ENCODE measurements around the gene PCDHGB6. TPM values are rescaled to one million over a fixed set of nuclear protein-coding genes. Genes with fewer than 3 reads are reported as not detected.
"Not testable (repeated sequence)": the region's sequence is repeated elsewhere in the genome, so short reads cannot be mapped to it uniquely, and the experiment has no call there.

PCDHGB6 gene
- total RNA-seq, 3 donors from 2014 or later (not counting 1 experiment from before 2014, with no cell fraction given): 2.1 to 5.9 (median 2.9) TPM

- intact Hi-C loops (cut with micrococcal nuclease): loop anchor here (5.0 kb wide), 1 partner anchor 38 kb away; the partner anchor contains the start of gene PCDHGA11
- Mint-ChIP-seq H3K4me3 (no peak overlapping the region), H3K36me3 (no peaks in the 10 kb centered on the region), H3K9me3 (peaks cover 0 to 3% of the 10 kb centered on the region in 2 donors), H3K27me3 (ENCODE audit: low read depth in 2 of 2) (peaks cover 69 to 77% of the 10 kb centered on the region in 2 donors), H3K4me1 (peaks cover 0 to 8% of the 10 kb centered on the region in 2 donors), H3K27ac (no peak overlapping the region)
- Histone ChIP-seq H3K27me3 (ENCODE audit: control insufficient read depth, insufficient read depth, low read length) (peaks cover 51% of the 10 kb centered on the region), H3K4me1 (ENCODE audit: control insufficient read depth, insufficient read depth, low read length) (peaks cover 4% of the 10 kb centered on the region), H3K27ac (ENCODE audit: low read length) (no peak overlapping the region), H3K9me3 (ENCODE audit: control insufficient read depth, insufficient read depth, low read length) (peaks cover 36% of the 10 kb centered on the region), H3K36me3 (ENCODE audit: control insufficient read depth, insufficient read depth, low read length) (no peaks in the 10 kb centered on the region), H3K4me3 (ENCODE audit: low read length) (no peak overlapping the region)
- ATAC-seq (no peak), DNase-seq (no peak)
- WGBS (ENCODE audit: insufficient coverage): 49% methylated on average over 43 of the region's 43 CpGs
- TF ChIP-seq, protein P1, sequence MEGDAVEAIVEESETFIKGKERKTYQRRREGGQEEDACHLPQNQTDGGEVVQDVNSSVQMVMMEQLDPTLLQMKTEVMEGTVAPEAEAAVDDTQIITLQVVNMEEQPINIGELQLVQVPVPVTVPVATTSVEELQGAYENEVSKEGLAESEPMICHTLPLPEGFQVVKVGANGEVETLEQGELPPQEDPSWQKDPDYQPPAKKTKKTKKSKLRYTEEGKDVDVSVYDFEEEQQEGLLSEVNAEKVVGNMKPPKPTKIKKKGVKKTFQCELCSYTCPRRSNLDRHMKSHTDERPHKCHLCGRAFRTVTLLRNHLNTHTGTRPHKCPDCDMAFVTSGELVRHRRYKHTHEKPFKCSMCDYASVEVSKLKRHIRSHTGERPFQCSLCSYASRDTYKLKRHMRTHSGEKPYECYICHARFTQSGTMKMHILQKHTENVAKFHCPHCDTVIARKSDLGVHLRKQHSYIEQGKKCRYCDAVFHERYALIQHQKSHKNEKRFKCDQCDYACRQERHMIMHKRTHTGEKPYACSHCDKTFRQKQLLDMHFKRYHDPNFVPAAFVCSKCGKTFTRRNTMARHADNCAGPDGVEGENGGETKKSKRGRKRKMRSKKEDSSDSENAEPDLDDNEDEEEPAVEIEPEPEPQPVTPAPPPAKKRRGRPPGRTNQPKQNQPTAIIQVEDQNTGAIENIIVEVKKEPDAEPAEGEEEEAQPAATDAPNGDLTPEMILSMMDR (IDR thresholded peaks at IDR 0.05): no peak
These were observed 23.2 kb upstream of the PCDHGB6 start for GRCh38 chr5:141384471-141385267.

- WGBS (ENCODE audit: insufficient coverage): 16% methylated on average over 16 of the region's 40 CpGs
- not testable (repeated sequence) for H3K9me3 Mint-ChIP-seq; H3K4me1 Mint-ChIP-seq; H3K36me3 ChIP-seq (ENCODE audit: control insufficient read depth, insufficient read depth, low read length); H3K4me3 ChIP-seq (ENCODE audit: low read length); H3K4me1 ChIP-seq (ENCODE audit: control insufficient read depth, insufficient read depth, low read length); H3K27ac Mint-ChIP-seq; H3K27ac ChIP-seq (ENCODE audit: low read length); H3K36me3 Mint-ChIP-seq
- DNase-seq: peak in 1 of 2 donors; percentile 10
- intact Hi-C loops (cut with micrococcal nuclease): loop anchor here (5.0 kb wide), 1 partner anchor 35 kb away; the partner anchor contains the start of gene PCDHGA11
- H3K27me3 ChIP-seq (ENCODE audit: control insufficient read depth, insufficient read depth, low read length): peaks cover 60% of the 10 kb centered on the region
- ATAC-seq: peak; percentile 81 to 89 (median 84)
- peaks cover 66 to 75% of the 10 kb centered on the region in 2 donors for H3K27me3 Mint-ChIP-seq (ENCODE audit: low read depth in 2 of 2)
- H3K4me3 Mint-ChIP-seq: peak within 1 kb of the TSS; percentile 78
- TF ChIP-seq, protein P1 (IDR thresholded peaks at IDR 0.05): peak; percentile 15
- H3K9me3 ChIP-seq (ENCODE audit: control insufficient read depth, insufficient read depth, low read length): peaks cover 41% of the 10 kb centered on the region
These were observed 20.1 kb upstream of the PCDHGB6 start, which contains the start of gene PCDHGB4 for GRCh38 chr5:141387557-141388311. PCDHGB4 (plus strand) TSS chr5:141387698; CDS start chr5:141387885, 187 bp downstream.

- DNase-seq (no peak), ATAC-seq (no peak)
- H3K4me3 ChIP-seq (ENCODE audit: low read length): no peak overlapping the region
- no peaks in the 10 kb centered on the region for H3K4me1 ChIP-seq (ENCODE audit: control insufficient read depth, insufficient read depth, low read length)
- H3K9me3 Mint-ChIP-seq: peaks cover 0 to 5% of the 10 kb centered on the region in 2 donors
- H3K36me3 ChIP-seq (ENCODE audit: control insufficient read depth, insufficient read depth, low read length): no peaks in the 10 kb centered on the region
- peaks cover 56% of the 10 kb centered on the region for H3K27me3 ChIP-seq (ENCODE audit: control insufficient read depth, insufficient read depth, low read length)
- no peak overlapping the region for H3K4me3 Mint-ChIP-seq
- H3K27ac Mint-ChIP-seq: no peak overlapping the region
- 66% methylated on average over 7 of the region's 10 CpGs for WGBS (ENCODE audit: insufficient coverage)
- peaks cover 64 to 75% of the 10 kb centered on the region in 2 donors for H3K27me3 Mint-ChIP-seq (ENCODE audit: low read depth in 2 of 2)
- TF ChIP-seq, protein P1 (IDR thresholded peaks at IDR 0.05): no peak
- peaks cover 7% of the 10 kb centered on the region for H3K36me3 Mint-ChIP-seq
- intact Hi-C loops (cut with micrococcal nuclease): loop anchor here (5.0 kb wide), 1 partner anchor 34 kb away; the partner anchor contains the start of gene PCDHGA11
- H3K27ac ChIP-seq (ENCODE audit: low read length): no peak overlapping the region
- no peaks in the 10 kb centered on the region for H3K4me1 Mint-ChIP-seq
- peaks cover 41% of the 10 kb centered on the region for H3K9me3 ChIP-seq (ENCODE audit: control insufficient read depth, insufficient read depth, low read length)
These were observed 19.2 kb upstream of the PCDHGB6 start for GRCh38 chr5:141388661-141389060.
